ENCODE data around the gene UBC. TPM values are rescaled to one million over a fixed set of nuclear protein-coding genes. Genes with fewer than 3 reads are reported as not detected.
A peak's percentile ranks its signal among the peaks of the same experiment; 100 is the strongest.

The UBC gene
- total RNA-seq, 1 donor from 2014 or later: 2,139 TPM

GRCh38 chr12:124870515-124870914, 43.9 kb downstream of the UBC start:
- Histone ChIP-seq H3K36me3 (ENCODE audit: control insufficient read depth, insufficient read depth, low read length) (no peaks in the 10 kb centered on the region), H3K4me3 (ENCODE audit: low read depth, low read length) (no peak overlapping the region), H3K27me3 (ENCODE audit: control insufficient read depth, insufficient read depth, low read length) (no peaks in the 10 kb centered on the region)
- no peak for DNase-seq (ENCODE audit: low read depth)
- no peak for FAIRE-seq
- TF ChIP-seq CTCF (IDR thresholded peaks at IDR 0.05; ENCODE audit: insufficient read depth, low read length, severe bottlenecking): no peak

- H3K27me3 ChIP-seq (ENCODE audit: control insufficient read depth, insufficient read depth, low read length): no peaks in the 10 kb centered on the region
- DNase-seq (ENCODE audit: low read depth) (peak; percentile 68), FAIRE-seq (no peak)
- H3K4me3 ChIP-seq (ENCODE audit: low read depth, low read length): no peak overlapping the region
- no peaks in the 10 kb centered on the region for H3K36me3 ChIP-seq (ENCODE audit: control insufficient read depth, insufficient read depth, low read length)
- no peak for TF ChIP-seq CTCF (IDR thresholded peaks at IDR 0.05; ENCODE audit: insufficient read depth, low read length, severe bottlenecking)
Observed at GRCh38 chr12:124869059-124869665, 45.3 kb downstream of the UBC start.

GRCh38 chr12:124868252-124869058, 46.0 kb downstream of the UBC start:
- H3K27me3 ChIP-seq (ENCODE audit: control insufficient read depth, insufficient read depth, low read length): no peaks in the 10 kb centered on the region
- H3K36me3 ChIP-seq (ENCODE audit: control insufficient read depth, insufficient read depth, low read length): no peaks in the 10 kb centered on the region
- TF ChIP-seq CTCF (IDR thresholded peaks at IDR 0.05; ENCODE audit: insufficient read depth, low read length, severe bottlenecking): no peak
- H3K4me3 ChIP-seq (ENCODE audit: low read depth, low read length): no peak overlapping the region
- DNase-seq (ENCODE audit: low read depth) (no peak), FAIRE-seq (no peak)

GRCh38 chr12:124867401-124867930, 47.0 kb downstream of the UBC start:
- no peak for FAIRE-seq
- Histone ChIP-seq H3K4me3 (ENCODE audit: low read depth, low read length) (no peak overlapping the region), H3K27me3 (ENCODE audit: control insufficient read depth, insufficient read depth, low read length) (no peaks in the 10 kb centered on the region), H3K36me3 (ENCODE audit: control insufficient read depth, insufficient read depth, low read length) (no peaks in the 10 kb centered on the region)
- DNase-seq (ENCODE audit: low read depth): peak; percentile 68
- TF ChIP-seq CTCF (IDR thresholded peaks at IDR 0.05; ENCODE audit: insufficient read depth, low read length, severe bottlenecking): no peak

GRCh38 chr12:124866883-124867400, 47.5 kb downstream of the UBC start:
- H3K4me3 ChIP-seq (ENCODE audit: low read depth, low read length): no peak overlapping the region
- H3K27me3 ChIP-seq (ENCODE audit: control insufficient read depth, insufficient read depth, low read length): no peaks in the 10 kb centered on the region
- no peaks in the 10 kb centered on the region for H3K36me3 ChIP-seq (ENCODE audit: control insufficient read depth, insufficient read depth, low read length)
- DNase-seq (ENCODE audit: low read depth) (no peak), FAIRE-seq (no peak)
- no peak for TF ChIP-seq CTCF (IDR thresholded peaks at IDR 0.05; ENCODE audit: insufficient read depth, low read length, severe bottlenecking)
